Endothelial cell of umbilical vein (primary cell): Measurements from ENCODE around the gene THSD7B. TPM values are rescaled to one million over a fixed set of nuclear protein-coding genes. Genes with fewer than 3 reads are reported as not detected.

Source experiments
- BruUV-seq: library from RNA; stranded (reverse); fragments of 400-500 nt; replicated peaks from 2 replicates; lab custom pipeline; 2021; lab: Mats Ljungman, UMichigan
- CTCF ChIA-PET: fragments of 300-600, 350-600 bp; sonication (Branson Sonifier 250); formaldehyde crosslinking; loops from one replicate; lab custom pipeline; 2021; ENCODE audit warnings: antibody characterized with exemption, inconsistent platforms; lab: Charles Lee
- POLR2A ChIA-PET: fragments of 300-600, 350-600 bp; sonication (Branson Sonifier 250); formaldehyde crosslinking; loops from one replicate; lab custom pipeline; 2021; ENCODE audit warnings: antibody characterized with exemption, inconsistent platforms; lab: Charles Lee
- DNase-seq: peaks from one replicate; pipeline ENCODE4 v3.0.0-alpha.2; 2011; ENCODE audit warnings: low read depth, low spot score
- FAIRE-seq: peaks from 2 replicates; lab custom pipeline; 2011; peaks lifted over from hg19 to GRCh38; lab: Jason Lieb, UNC
- H2AFZ ChIP-seq: 2 replicates; pipeline ENCODE4 v1.6.0; 2012; ENCODE audit warnings: low read depth, low read length, control low read depth, inconsistent platforms
- H3K27ac ChIP-seq: 2 replicates; pipeline ENCODE4 v1.5.1; 2011; ENCODE audit warnings: low read depth, mild to moderate bottlenecking, control low read depth, low read length, moderate library complexity; ENCODE audit not compliant: insufficient read depth
- H3K27me3 ChIP-seq, 2 experiments: 2 replicates each; pipeline versions ENCODE4 v1.6.0 to v1.6.1; 2011; ENCODE audit warnings: low read length in 2 of 2, mixed read lengths in 1 of 2; ENCODE audit not compliant: control insufficient read depth in 2 of 2, insufficient read depth in 2 of 2
- H3K36me3 ChIP-seq, 2 experiments: 2 replicates in 1 of 2; 3 replicates in 1 of 2; pipeline ENCODE4 v1.5.1; 2011; ENCODE audit warnings: low read length in 2 of 2, mild to moderate bottlenecking in 1 of 2, moderate library complexity in 1 of 2; ENCODE audit not compliant: control insufficient read depth in 2 of 2, insufficient read depth in 2 of 2; ENCODE audit errors: extremely low read depth in 1 of 2
- H3K4me1 ChIP-seq: 3 replicates; pipeline ENCODE4 v1.5.1; 2011; ENCODE audit warnings: mild to moderate bottlenecking, low read length; ENCODE audit not compliant: control insufficient read depth, insufficient read depth; ENCODE audit errors: extremely low read depth
- H3K4me2 ChIP-seq: 2 replicates; pipeline ENCODE4 v1.6.1; 2011; ENCODE audit warnings: low read length, control low read depth, mixed read lengths; ENCODE audit not compliant: insufficient read depth
- H3K4me3 ChIP-seq, 3 experiments: fragments of 200-600 bp in 1 of 3; sonication (generic), shearing (Covaris generic) in 1 of 3; replicated peaks in 1 of 3; 2 replicates each; pipeline ENCODE4 v1.5.1; 2011 to 2016; ENCODE audit warnings: control low read depth in 3 of 3, low read length in 3 of 3, mild to moderate bottlenecking in 2 of 3, inconsistent platforms in 1 of 3, low read depth in 1 of 3, moderate library complexity in 1 of 3; ENCODE audit not compliant: insufficient read depth in 1 of 3
- H3K79me2 ChIP-seq: 2 replicates; pipeline ENCODE4 v1.6.0; 2012; ENCODE audit warnings: low read length, inconsistent platforms; ENCODE audit not compliant: control insufficient read depth, insufficient read depth
- H3K9ac ChIP-seq: replicated peaks from 2 replicates; pipeline ENCODE3; 2011; ENCODE audit warnings: low read length, control low read depth; ENCODE audit not compliant: insufficient read depth; ENCODE audit errors: extremely low read depth
- H3K9me1 ChIP-seq: replicated peaks from 3 replicates; pipeline ENCODE4 v1.6.0; 2011; ENCODE audit warnings: mild to moderate bottlenecking, low read length; ENCODE audit not compliant: control insufficient read depth, insufficient read depth; ENCODE audit errors: extremely low read depth
- H3K9me3 ChIP-seq: replicated peaks from 2 replicates; pipeline ENCODE4 v1.5.1; 2012; ENCODE audit warnings: low read length, inconsistent platforms; ENCODE audit not compliant: control insufficient read depth, insufficient read depth
- H4K20me1 ChIP-seq: replicated peaks from 2 replicates; pipeline ENCODE3; 2011; ENCODE audit warnings: mild to moderate bottlenecking, low read length; ENCODE audit not compliant: control insufficient read depth, insufficient read depth; ENCODE audit errors: extremely low read depth
- EZH2 ChIP-seq: IDR thresholded peaks from 2 replicates; pipeline ENCODE4 v1.6.1; 2012; ENCODE audit warnings: borderline replicate concordance, low read depth, mild to moderate bottlenecking, moderate library complexity, low read length, inconsistent platforms; ENCODE audit not compliant: severe bottlenecking
- FOS ChIP-seq: IDR thresholded peaks from 2 replicates; pipeline ENCODE4 v1.6.1; 2011; ENCODE audit warnings: mild to moderate bottlenecking, low read length, moderate library complexity, borderline replicate concordance; ENCODE audit not compliant: insufficient read depth
- GATA2 ChIP-seq: IDR thresholded peaks from 2 replicates; pipeline ENCODE4 v1.7.0; 2011; ENCODE audit warnings: low read depth, mild to moderate bottlenecking, moderate library complexity, mixed read lengths, low read length; ENCODE audit not compliant: insufficient read length, insufficient read depth
- JUN ChIP-seq: IDR thresholded peaks from 2 replicates; pipeline ENCODE4 v1.6.1; 2011; ENCODE audit warnings: borderline replicate concordance, low read depth; ENCODE audit not compliant: insufficient read length, insufficient read depth
- MYC ChIP-seq: IDR thresholded peaks from one replicate; pipeline ENCODE4 v1.6.1; 2011; ENCODE audit warnings: mild to moderate bottlenecking, low read depth, low read length
- POLR2A ChIP-seq: IDR thresholded peaks from 2 replicates; pipeline ENCODE4 v1.6.1; 2012; ENCODE audit warnings: low read depth, mild to moderate bottlenecking, control low read depth, low read length
- POLR2AphosphoS5 ChIP-seq: IDR thresholded peaks from 2 replicates; pipeline ENCODE4 v1.6.1; 2012; ENCODE audit warnings: low read depth, mild to moderate bottlenecking, control low read depth, low read length, moderate library complexity; ENCODE audit not compliant: insufficient read depth
- dilution Hi-C: fragments of 300-500 bp; cut with MboI; formaldehyde crosslinking; loops from one replicate; pipeline ENCODE4 v1.15.0; 2019; ENCODE audit warnings: low sequenced_read_pairs; ENCODE audit not compliant: extremely low pct_ligation_motif_present
- intact Hi-C: fragments of 100-400 bp; cut with micrococcal nuclease; formaldehyde crosslinking; loops from one replicate; pipeline ENCODE4 v1.10.0; 2022
- polyA plus RNA-seq, 4 experiments: library from polyadenylated mRNA; depleted of rRNA in 3 of 4; stranded (reverse) in 3 of 4; unstranded in 1 of 4; fragments of >200 nt; gene quantifications; 2 replicates each; pipeline versions ENCODE4 v1.2.1 to v1.2.3, GENCODE V29; 2011 to 2012; ENCODE audit warnings: missing spikeins in 1 of 4
- total RNA-seq: library from RNA; stranded (reverse); gene quantifications from 2 replicates; pipeline ENCODE4 v1.2.3, GENCODE V29; 2021
- TF ChIP-seq, protein P1 (sequence below): IDR thresholded peaks from 2 replicates; pipeline ENCODE4 v1.6.1; 2011; ENCODE audit not compliant: insufficient read depth, insufficient read length
- TF ChIP-seq, protein P2 (sequence below), 2 donors: IDR thresholded peaks; 1 replicate in 1 of 2; 2 replicates in 1 of 2; pipeline ENCODE4 v1.5.1; 2011; ENCODE audit warnings: low read length in 2 of 2, mild to moderate bottlenecking in 2 of 2, moderate library complexity in 2 of 2, control low read depth in 1 of 2, inconsistent platforms in 1 of 2, low read depth in 1 of 2; ENCODE audit not compliant: insufficient read depth in 1 of 2; ENCODE audit errors: extremely low read depth in 1 of 2

THSD7B gene
- total and polyA plus RNA-seq, 2 donors (not counting 3 experiments of a cell fraction or from before 2014, with no cell fraction given), result 0.04 TPM; not detected in 1

DNA sequence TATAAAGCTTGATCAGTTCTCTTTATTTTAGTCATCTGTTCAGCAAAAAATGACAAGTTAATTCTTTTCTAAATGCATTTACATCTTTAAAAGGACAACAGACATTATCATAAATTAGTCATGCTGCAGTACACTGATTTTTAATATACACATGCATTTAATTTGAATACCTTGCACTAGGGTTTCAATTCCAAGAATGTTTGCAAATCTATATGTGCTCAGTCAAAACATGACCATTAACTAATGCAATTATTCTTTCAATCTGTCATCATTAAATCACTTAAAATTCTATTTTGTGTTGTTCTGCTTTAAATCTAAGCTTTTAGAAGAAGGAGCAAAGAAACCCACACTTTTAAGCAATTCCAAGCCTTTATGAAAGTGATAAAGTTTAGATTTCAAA, 342.6 kb downstream of the THSD7B start:
- TF ChIP-seq, protein P1, sequence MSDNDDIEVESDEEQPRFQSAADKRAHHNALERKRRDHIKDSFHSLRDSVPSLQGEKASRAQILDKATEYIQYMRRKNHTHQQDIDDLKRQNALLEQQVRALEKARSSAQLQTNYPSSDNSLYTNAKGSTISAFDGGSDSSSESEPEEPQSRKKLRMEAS, result no peak
- no peak for TF ChIP-seq POLR2A
- no peak for TF ChIP-seq POLR2AphosphoS5
- TF ChIP-seq GATA2, result no peak
- no peak for TF ChIP-seq FOS

DNA sequence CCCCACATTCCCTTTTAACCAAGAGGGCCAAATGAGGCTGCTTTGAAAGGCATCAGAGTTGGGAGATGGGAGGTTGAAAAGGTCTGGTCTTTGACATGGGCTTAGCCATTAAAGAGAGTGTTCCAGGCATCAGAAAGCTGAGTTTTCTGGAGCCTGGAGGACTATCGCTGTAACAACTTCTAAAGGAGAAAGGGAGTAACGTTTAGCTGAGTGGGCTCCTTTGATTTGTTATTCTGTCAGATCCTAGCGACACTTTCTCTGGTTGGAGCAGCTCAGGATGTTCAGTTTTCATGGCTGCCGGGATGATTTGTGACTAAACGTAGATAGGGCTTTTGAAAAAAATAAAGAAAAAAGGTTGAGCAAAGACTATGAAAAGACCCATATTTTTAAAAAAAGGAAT, 346.6 kb downstream of the THSD7B start:
- no TSS peak for BruUV-seq
- TF ChIP-seq, protein P1, result no peak
- TF ChIP-seq GATA2, result no peak
- no peak for TF ChIP-seq POLR2A
- TF ChIP-seq, protein P2, sequence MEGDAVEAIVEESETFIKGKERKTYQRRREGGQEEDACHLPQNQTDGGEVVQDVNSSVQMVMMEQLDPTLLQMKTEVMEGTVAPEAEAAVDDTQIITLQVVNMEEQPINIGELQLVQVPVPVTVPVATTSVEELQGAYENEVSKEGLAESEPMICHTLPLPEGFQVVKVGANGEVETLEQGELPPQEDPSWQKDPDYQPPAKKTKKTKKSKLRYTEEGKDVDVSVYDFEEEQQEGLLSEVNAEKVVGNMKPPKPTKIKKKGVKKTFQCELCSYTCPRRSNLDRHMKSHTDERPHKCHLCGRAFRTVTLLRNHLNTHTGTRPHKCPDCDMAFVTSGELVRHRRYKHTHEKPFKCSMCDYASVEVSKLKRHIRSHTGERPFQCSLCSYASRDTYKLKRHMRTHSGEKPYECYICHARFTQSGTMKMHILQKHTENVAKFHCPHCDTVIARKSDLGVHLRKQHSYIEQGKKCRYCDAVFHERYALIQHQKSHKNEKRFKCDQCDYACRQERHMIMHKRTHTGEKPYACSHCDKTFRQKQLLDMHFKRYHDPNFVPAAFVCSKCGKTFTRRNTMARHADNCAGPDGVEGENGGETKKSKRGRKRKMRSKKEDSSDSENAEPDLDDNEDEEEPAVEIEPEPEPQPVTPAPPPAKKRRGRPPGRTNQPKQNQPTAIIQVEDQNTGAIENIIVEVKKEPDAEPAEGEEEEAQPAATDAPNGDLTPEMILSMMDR (IDR thresholded peaks at IDR 0.05; ENCODE audit: extremely low read depth in 1 of 2, insufficient read depth in 1 of 2, low read depth in 1 of 2, low read length in 2 of 2), result no peak
- TF ChIP-seq FOS, result no peak
- TF ChIP-seq POLR2AphosphoS5, result no peak
- TF ChIP-seq EZH2, result no peak
- TF ChIP-seq JUN, result no peak
- TF ChIP-seq MYC, result no peak
- no peak overlapping the region for H3K27ac ChIP-seq
- H3K9ac ChIP-seq, result no peak overlapping the region
- no peaks in the 10 kb centered on the region for H3K9me1 ChIP-seq
- DNase-seq (no peak), FAIRE-seq (no peak)
- H3K4me3 ChIP-seq, result no peak overlapping the region
- no peaks in the 10 kb centered on the region for H3K79me2 ChIP-seq
- H3K4me2 ChIP-seq, result no peak overlapping the region
- H3K4me1 ChIP-seq, result no peaks in the 10 kb centered on the region
- no peaks in the 10 kb centered on the region for H3K27me3 ChIP-seq
- intact Hi-C loops (no loop called here), dilution Hi-C loops (no loop called here)
- H3K36me3 ChIP-seq, result no peaks in the 10 kb centered on the region
- H2AFZ ChIP-seq, result no peak overlapping the region
- POLR2A ChIA-PET, result no interaction called here
- no peaks in the 10 kb centered on the region for H3K9me3 ChIP-seq
- H4K20me1 ChIP-seq, result no peaks in the 10 kb centered on the region
- CTCF ChIA-PET, result no interaction called here

More for the DNA sequence above, 342.6 kb downstream of the THSD7B start:
- POLR2A ChIA-PET, result no interaction called here
- Histone ChIP-seq H3K4me1 (no peaks in the 10 kb centered on the region), H3K4me3 (no peak overlapping the region), H2AFZ (no peak overlapping the region), H3K27me3 (no peaks in the 10 kb centered on the region), H3K27ac (no peak overlapping the region), H3K9me1 (no peaks in the 10 kb centered on the region), H3K4me2 (no peak overlapping the region), H3K79me2 (no peaks in the 10 kb centered on the region), H3K9ac (no peak overlapping the region), H3K9me3 (no peaks in the 10 kb centered on the region), H3K36me3 (no peaks in the 10 kb centered on the region), H4K20me1 (no peaks in the 10 kb centered on the region)
- dilution Hi-C loops (no loop called here), intact Hi-C loops (no loop called here)
- FAIRE-seq, result no peak
- BruUV-seq, result no TSS peak
- CTCF ChIA-PET, result no interaction called here
- DNase-seq, result no peak
